Astrocyte of the cerebellum (primary cell): ENCODE results near the gene JPH4.

ENCODE experiments used
- DNase-seq: peaks from one replicate; pipeline ENCODE4 v3.0.0-alpha.2; 2011; ENCODE audit warnings: low read depth
- H3K4me3 ChIP-seq: 2 replicates; pipeline ENCODE4 v1.5.1; 2011; ENCODE audit warnings: mild to moderate bottlenecking, low read depth, low read length, moderate library complexity
- in situ Hi-C: cut with HindIII; loops from 2 replicates; pipeline ENCODE4 v1.10.0; 2017; ENCODE audit warnings: low sequenced_read_pairs
- TF ChIP-seq, protein P1 (sequence below): IDR thresholded peaks from 2 replicates; pipeline ENCODE4 v1.5.1; 2012; ENCODE audit warnings: low read length, low read depth, moderate library complexity, mild to moderate bottlenecking; ENCODE audit errors: missing control alignments

Gene JPH4

GRCh38 chr14:23621932-23622730 is 43.5 kb upstream of the JPH4 start:
- TF ChIP-seq, protein P1, sequence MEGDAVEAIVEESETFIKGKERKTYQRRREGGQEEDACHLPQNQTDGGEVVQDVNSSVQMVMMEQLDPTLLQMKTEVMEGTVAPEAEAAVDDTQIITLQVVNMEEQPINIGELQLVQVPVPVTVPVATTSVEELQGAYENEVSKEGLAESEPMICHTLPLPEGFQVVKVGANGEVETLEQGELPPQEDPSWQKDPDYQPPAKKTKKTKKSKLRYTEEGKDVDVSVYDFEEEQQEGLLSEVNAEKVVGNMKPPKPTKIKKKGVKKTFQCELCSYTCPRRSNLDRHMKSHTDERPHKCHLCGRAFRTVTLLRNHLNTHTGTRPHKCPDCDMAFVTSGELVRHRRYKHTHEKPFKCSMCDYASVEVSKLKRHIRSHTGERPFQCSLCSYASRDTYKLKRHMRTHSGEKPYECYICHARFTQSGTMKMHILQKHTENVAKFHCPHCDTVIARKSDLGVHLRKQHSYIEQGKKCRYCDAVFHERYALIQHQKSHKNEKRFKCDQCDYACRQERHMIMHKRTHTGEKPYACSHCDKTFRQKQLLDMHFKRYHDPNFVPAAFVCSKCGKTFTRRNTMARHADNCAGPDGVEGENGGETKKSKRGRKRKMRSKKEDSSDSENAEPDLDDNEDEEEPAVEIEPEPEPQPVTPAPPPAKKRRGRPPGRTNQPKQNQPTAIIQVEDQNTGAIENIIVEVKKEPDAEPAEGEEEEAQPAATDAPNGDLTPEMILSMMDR, result no peak
- H3K4me3 ChIP-seq, result no peak overlapping the region
- DNase-seq, result no peak
- in situ Hi-C loops, result no loop called here

GRCh38 chr14:23621204-23621931 is 42.8 kb upstream of the JPH4 start:
- H3K4me3 ChIP-seq, result no peak overlapping the region
- in situ Hi-C loops, result no loop called here
- DNase-seq, result no peak
- TF ChIP-seq, protein P1, result no peak

DNA sequence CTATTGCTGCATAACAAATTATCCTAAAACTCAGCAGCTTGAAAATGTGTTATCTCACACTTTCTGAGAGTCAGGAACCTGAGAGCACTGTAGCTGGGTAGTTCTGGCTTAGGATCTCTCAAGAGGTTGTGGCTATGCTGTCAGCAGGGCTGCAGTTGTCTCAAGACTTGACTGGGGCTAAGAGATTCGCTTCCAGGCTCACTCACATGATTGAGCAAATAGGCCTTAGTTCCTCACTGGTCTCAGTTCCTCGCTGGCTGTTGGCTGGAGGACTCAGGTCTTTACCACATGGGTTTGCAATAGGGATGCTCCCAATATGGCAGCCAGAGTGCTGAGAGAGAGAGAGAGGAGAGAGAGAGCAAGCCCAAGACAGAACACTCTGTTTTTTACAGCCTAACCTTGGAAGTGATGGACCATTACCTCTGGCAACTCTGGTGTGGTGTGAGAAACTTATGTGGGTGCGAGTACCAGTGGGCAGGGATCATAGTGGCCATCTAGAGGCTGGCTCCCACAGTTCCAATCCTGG is 41.6 kb upstream of the JPH4 start:
- H3K4me3 ChIP-seq, result no peak overlapping the region
- in situ Hi-C loops, result no loop called here
- no peak for DNase-seq
- TF ChIP-seq, protein P1, result no peak

- TF ChIP-seq, protein P1, result no peak
- in situ Hi-C loops, result no loop called here
- H3K4me3 ChIP-seq, result no peak overlapping the region
- no peak for DNase-seq
These were observed 39.9 kb upstream of the JPH4 start for GRCh38 chr14:23618415-23618988.

DNA sequence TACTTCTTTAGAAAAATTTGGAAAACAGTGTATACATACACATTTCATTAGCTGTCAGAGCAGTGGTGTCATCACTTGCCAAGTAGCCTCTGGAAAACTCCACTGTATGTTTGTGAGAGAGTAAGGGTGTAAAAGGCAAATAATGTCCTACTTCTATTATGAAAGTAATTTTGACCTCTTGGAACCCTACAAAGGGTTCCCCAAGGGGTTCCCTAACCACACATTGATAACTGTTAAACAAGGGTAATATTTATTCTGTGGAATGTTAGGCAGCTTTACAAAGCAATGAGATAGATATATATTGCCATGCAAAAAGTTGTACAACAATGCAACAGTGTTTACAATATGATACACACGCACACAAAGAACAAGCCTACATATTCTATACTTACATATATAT is 38.9 kb upstream of the JPH4 start:
- DNase-seq, result no peak
- in situ Hi-C loops, result no loop called here
- TF ChIP-seq, protein P1, result no peak
- no peak overlapping the region for H3K4me3 ChIP-seq

DNA sequence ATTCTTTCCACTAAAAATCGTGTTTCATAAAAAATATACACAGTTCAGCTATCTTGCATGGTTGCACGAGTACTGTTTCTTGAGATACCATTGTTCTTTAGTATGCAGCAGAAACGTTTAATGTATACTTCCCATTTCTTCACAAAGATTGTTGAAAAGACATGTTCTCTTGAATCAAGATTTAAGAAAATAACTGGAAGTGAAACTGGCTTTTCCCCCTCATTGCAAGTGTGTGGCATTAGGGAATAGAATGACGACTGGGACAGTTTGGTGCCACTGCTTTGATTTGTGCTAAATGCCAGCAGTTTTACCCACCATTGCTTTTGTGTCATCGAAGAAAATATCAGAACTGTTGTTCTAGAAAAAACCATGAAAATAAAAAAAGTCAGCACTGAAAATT is 37.3 kb upstream of the JPH4 start:
- no peak overlapping the region for H3K4me3 ChIP-seq
- in situ Hi-C loops, result no loop called here
- TF ChIP-seq, protein P1, result no peak
- DNase-seq, result no peak
